Activated T-helper 1 cell treated with anti-CD3 and anti-CD28 coated beads, Interleukin-2, amount 50 U/mL, for 16 hours (primary cell): ENCODE results near the gene PCDH15.
"Not testable (repeated sequence)": the region's sequence is repeated elsewhere in the genome, so short reads cannot be mapped to it uniquely, and the experiment has no call there.

Experiments used
- DNase-seq, 2 donors: peaks; one replicate each; pipeline ENCODE4 v3.0.0-alpha.2; 2020; ENCODE audit warnings: low read depth in 1 of 2, low spot score in 1 of 2

The PCDH15 gene

DNA sequence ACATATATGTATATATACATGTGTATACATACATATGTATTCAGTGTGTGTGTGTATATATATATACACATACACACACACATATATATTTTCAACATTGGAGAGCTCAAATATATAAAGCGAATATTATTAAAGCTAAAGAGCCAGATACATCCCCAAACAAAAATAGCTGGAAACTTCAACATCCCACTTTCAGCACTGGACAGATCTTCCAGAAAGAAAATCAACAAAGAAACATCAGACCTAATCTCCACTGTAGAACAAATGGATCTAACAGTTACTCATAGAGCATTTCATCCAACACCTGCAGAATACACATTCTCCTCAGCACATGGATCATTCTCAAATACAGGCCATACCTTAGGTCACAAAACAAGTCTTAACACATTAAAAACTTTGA, 799.0 kb downstream of the PCDH15 start:
- no peak for DNase-seq

DNA sequence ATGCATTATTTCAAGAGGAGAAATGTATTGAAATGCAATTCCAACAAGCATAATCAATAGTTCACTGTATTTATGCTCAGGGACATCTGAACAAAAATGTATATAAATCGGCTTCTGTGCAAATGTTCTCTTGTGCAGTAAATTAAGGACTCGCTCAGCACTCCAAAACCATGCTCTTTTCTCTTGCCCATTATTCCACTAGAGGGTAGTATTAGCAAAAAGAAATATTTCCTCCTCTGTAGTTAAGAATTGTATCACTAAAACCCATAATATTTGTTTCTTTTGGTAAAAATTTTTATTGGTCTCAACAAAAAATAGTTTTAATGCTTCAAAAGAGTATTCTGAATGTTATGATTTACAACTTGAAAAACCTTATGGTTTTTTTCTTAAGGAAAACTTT, 803.1 kb downstream of the PCDH15 start:
- DNase-seq = no peak

DNA sequence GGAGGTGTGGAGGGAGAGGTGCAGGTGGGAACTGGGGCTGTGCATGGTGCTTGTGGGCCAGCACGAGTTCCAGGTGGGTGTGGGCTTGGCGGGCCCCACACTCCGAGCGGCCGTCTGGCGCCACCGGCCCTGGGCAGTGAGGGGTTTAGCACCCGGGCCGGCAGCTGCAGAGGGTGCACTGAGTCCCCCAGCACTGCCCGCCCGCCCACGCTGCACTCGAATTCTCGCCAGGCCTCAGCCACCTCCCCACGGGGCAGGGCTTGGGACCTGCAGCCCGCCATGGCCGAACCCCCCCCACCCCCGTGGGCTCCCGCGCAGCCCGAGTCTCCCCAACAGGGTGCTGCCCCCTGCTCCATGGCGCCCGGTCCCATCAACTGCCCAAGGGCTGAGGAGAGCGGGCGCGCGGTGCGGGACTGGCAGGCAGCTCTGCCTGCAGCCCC, 810.2 kb downstream of the PCDH15 start:
- DNase-seq = no peak

DNA sequence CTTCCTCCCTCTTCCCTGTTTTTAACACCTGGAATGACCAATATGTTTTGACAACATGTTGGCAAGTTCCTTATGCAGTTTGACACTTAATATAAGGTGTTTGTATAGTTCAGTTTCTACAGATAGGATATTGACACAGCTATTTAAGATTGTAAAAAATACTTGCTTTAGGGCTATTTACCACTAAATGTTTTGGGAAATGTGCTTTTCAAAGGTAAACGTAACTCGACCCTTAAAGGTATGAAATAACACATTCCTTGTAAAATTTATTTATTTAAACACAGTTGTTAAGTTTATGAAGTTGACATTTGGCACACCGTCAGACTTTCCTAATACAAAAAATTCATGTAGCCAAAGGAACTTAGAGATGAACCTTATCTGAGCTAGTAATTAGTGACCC, 817.6 kb downstream of the PCDH15 start:
- no peak for DNase-seq

DNA sequence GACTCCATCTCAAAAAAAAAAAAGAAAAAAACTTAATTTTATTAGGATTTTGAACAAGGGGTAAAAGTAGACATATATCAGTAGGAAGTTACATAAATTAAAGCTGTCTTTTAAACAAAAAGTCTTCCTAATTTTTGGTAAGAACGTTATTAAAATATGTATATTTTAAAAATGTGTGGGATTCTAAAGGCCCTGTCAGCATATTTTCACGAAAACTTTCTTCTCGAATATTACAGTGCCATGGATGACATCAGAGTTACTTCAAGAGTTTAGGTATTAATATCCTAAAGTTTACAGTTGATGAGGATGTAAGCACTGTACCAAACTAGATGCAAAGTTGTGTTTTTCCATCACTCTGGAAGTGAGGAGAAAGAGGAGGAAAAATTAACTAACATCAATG, 820.8 kb downstream of the PCDH15 start:
- DNase-seq = no peak

DNA sequence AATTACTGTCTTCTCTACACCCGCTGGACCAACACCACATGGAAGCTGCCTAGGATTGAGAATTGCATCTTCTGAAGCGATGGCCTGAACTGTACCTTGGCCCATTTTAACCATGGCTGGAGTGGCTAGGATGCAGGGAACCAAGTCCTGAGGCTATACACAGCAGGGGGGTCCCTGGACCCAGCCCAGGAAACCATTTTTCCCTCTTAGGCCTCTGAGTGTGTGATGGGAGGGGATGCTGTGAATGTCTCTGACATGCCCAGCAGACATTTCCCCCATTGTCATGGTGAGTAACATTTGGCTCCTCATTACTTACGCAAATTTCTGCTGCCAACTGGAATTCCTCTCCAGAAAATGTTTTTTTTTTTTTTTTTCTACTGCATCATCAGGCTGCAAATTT, 822.7 kb downstream of the PCDH15 start:
- no peak for DNase-seq

DNA sequence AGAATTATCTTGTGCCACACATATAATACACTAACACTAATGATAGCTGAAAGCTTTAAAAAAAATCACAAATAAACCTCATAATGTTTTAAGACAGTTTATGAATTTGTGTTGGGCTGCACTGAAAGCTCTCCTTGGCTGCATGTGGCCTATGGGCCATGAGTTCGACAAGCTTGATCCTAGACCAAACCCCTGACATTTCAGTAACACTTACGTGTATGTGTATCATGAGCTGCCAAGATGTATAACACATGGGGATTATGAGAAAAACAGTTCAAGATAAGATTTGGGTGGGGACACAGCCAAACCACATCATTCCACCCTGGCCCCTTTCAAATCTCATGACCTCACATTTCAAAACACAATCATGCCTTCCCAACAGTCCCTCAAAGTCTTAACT, 823.8 kb downstream of the PCDH15 start:
- DNase-seq = no peak

DNA sequence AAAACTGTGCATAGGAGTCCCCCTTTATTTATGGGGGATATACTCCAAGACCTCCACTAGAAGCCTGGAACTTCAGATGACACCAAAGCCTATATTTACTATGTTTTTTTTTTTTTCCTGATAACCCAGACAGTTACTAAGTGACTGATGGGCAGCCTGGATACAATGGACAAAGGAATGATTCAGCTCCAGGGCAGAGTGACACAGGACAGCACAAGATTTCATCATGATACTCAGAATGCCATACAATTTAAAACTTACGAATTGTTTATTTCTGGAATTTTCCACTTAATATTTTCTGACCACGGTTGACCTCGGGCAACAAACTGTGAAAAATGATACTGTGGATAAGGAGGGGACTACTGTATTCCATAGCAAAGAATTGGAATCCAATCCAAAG, 843.6 kb downstream of the PCDH15 start:
- no peak for DNase-seq

DNA sequence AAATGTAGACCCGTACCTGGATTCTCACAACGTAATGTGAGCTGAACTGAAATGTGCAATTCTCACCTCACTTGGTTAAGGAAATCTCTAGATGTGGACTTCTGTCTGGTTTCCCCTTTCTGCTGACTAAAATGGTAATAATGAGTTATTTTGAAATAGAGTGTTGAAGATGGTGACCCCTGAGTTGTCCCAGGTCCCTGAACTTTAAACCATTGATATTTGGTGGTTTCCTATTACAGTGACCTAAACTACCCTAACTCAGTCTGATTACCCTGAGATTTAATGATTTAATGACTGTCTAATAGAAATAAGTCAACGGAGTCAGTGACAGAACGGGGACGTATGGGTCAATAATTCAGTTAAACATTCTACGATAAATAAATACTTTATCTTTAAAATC, 845.9 kb downstream of the PCDH15 start:
- DNase-seq = no peak

DNA sequence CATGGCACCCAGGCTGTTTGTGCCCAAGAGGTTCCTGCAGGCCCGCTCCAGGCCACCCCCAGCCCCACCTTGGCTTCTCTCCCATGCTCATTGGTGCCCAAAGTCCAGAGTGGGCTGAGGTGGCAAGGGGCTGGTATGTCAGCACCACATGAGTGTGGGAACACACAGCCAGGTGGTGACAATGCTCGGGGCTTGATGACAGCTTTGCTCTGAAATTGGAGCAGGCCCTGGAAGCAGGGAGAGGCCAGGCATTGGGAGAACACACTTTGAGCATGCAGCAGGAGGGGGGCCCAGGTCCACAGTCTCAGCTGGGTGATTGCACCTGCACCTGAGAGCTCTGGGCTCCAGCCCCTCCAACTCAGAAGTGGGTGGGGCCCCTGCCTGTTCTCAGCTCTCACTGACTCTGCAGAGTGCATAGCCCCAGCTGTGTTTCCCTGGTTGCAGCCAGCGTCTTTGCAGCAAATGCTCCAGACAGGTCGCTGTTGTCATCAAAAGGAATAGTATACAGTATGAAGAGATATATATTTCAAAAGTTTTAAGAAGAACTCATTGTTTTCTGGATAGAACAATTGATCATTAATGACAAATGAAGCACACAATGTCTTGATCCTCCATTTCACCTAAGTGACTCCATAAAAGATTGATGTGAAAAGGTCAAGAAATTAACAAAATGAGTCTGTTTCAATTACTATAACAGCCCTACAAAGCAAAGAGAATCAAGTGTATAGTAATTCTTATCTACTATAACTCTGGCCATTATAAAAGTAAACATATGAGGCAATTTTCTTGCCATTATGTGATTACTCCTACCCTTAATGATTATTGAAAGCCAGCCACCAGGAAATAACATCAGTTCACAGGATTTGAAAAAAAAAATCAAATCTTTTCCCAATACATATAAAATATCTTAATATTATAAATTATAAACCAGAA, 848.1 kb downstream of the PCDH15 start:
- no peak for DNase-seq

DNA sequence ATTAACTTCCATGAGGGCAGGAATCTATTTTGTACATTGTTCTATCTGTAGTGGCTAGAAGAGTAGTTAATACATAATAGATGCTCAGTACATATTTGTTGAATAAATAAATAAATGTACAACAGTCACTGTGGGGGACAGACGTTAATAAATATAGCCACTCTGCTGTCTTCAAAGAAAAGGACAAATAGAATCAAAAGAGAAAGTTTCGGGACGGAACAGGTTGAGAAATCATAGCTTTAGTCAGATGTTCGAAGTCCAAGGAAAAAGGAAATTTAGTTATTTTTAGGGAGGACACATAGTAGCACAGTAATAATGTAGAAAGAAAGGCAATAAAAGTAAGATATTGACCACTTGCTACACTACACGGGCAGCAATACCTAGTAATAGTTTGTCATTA, 861.4 kb downstream of the PCDH15 start:
- DNase-seq = no peak

DNA sequence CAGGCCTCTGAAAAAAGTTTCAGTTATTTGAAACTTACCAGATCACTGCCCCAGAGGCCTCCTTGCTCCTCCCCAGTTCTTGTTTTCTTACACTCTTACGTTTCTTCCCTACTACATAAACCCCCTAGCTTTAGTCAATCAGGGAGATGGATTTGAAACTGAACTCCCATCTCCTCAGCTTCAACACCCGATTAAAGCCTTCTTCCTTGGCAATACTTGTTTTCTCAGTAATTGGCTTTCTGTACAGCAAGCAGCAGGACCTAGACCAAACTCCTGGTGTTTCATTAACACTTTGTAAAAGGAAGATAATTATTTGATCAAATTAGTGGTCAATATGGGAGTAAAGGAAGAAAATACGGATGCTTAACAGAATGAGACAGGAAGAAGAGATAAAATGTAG, 870.4 kb downstream of the PCDH15 start:
- DNase-seq = no peak

DNA sequence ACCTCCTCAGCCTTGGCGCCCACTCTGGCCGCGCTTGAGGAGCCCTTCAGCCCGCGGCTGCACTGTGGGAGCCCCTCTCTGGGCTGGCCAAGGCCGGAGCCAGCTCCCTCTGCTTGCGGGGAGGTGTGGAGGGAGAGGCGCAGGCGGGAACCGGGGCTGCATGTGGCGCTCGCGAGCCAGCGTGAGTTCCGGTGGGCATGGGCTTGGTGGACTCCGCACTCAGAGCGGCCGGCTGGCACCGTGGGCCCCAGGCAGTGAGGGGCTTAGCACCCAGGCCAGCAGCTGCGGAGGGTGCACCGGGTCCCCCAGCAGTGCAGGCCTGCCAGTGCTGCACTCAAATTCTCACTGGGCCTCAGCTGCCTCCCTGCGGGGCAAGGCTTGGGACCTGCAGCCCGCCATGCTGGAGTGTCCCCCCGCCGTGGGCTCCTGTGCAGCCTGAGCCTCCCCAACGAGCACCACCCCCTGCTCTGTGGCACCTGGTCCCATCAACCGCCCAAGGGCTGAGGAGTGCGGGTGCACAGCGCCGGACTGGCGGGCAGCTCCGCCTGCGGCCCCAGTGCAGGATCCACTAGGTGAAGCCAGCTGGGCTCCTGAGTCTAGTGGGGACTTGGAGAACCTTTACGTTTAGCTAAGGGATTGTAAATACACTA, 876.9 kb downstream of the PCDH15 start:
- DNase-seq = not testable (repeated sequence)

DNA sequence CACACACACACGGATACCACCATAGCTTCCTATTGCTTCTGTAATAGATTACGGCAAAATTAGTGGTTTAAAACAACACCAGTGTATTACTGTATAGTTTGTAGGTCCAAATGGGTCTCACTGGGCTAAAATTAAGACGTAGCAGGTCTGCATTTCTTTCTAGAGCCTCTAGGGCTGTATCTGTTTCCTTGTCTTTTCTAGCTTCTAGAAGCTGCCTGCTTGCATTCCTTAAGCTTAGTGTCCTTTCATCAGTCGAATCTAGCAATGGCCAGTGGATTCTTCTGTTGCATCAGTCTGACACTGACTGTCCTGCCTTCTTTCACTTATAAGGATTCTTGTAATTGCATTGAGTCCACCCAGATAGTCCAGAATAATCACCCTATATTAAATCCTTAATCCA, 882.3 kb downstream of the PCDH15 start:
- DNase-seq = no peak

DNA sequence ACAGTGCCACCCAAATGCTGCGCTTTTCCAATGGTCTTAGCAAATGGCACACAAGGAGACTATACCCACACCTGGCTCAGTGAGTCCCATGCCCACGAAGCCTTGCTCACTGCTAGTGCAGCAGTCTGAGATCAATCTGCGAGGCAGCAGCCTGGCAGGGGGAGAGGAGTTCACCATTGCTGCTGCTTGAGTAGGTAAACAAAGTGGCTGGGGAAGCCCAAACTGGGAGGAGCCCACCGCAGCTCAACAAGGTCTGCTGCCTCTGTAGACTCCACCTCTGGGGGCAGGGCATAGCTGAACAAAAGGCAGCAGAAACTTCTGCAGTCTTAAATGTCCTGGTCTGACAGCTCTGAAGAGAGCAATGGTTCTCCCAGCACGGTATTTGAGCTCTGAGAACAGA, 891.2 kb downstream of the PCDH15 start:
- no peak for DNase-seq

DNA sequence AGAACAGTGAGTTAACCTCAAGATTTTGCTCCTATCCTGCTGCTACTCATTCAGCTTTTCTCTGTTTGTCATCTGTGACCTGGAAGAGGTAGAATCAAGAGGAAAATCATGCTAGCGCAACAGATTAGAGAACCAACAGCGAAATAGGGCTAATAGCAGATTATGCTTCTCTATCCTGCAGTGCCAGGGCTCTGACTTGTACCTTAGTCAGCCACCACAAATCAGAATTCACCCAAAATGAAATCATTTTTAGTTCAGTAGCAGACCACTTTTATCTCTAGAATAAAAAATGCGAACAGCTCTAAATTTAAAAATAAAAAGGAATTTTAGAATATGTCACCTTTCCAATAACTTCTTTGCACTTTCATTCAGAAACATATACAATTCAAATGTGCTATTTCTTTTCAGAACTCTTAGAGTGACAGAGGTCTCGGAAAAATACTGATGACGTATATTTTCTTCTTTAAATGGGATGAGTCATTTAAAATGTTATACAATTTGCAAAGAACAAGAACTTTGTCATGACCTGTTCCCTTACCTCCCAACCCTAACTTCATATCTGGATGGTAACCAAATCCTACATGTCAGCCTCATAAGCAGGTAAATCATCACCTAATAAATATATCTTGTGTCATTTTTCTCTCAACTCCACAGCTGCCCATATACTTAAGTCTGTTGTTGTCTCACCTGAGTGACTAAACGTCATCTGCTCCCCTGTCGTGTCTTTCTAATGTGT, 896.4 kb downstream of the PCDH15 start:
- no peak for DNase-seq

DNA sequence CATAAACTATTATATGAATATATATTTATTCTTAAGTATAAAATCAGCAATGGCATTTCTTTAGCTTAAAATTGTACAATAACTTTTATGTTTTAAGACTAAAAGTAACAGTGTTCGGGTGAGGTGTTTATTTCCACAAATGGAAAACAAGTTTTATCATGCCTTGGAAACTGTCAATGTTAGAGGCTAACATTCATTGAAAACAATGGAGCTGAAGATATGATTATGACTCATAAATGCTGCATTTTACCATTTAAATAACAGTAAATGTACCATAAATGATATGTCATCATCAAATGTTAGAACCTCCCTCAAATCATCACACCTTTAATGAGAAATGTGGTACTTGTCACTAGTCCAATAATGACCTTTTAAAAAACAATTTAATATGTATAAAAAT, 897.3 kb downstream of the PCDH15 start:
- DNase-seq = no peak

DNA sequence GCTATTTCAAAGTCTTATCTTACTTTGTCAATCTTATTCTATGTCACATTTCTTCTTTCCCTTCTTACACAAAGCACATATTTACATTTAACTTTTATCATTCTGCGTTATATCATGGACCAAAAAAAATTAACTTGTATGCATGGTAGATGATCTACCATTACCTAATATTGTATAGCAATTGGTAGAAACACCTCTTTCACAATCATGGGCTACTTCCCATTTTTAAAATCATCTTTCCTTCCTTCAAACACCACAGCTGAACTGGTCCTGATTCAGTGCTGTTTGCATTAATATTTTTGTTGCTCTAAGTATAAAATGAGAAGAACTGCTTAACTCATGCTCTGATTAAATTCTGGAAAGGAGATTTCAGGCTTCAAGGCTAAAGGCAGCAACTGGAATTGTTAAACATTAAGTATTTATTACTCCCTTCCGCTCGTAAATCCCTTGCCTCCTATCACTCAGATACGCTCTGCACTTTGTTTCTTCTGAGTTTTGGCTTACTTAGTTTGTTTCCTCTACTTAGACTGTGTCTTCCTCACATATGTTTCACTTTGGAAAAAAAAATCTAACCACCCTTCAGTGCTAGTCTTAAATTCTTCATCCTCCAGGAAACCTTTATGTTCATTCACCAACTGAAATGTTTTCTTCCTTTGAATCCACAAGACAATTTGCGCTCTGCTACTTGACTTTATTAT, 901.4 kb downstream of the PCDH15 start:
- no peak for DNase-seq

DNA sequence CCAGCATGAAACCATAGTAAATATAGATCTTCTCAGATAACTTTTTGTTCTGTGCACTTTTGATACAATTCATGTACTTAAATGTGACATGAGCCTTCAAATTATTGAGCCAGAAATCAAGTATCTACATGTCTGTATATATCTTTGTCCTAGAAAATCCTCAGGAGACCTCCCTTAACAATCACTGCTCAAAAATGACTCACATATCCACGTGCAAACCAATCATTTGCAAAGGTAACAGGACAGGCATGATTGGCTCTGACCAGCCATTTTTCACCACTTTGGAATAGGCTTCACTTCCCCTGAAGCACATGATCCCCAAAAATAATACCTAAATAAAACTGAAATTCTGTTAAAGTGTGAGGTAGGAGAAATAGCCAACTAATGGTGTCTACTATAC, 902.5 kb downstream of the PCDH15 start:
- DNase-seq = no peak

DNA sequence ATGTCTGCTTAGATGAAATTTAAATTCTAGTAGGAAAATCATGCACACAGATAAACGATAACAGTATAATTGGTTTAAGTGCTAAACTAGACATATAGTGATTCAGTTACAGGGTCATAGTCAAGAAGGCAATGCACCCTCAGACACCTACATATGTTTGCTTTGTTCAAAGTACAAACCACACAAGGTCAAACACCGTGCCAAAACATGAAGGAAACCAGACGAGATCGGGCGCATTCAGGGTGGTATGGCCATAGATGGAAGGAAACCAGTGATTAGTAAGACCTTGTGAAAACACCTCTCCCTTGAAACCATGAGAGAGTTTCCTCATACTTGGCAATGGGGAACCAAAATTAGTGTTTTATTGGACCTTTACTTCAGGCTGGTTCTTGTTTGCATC, 906.9 kb downstream of the PCDH15 start:
- no peak for DNase-seq

DNA sequence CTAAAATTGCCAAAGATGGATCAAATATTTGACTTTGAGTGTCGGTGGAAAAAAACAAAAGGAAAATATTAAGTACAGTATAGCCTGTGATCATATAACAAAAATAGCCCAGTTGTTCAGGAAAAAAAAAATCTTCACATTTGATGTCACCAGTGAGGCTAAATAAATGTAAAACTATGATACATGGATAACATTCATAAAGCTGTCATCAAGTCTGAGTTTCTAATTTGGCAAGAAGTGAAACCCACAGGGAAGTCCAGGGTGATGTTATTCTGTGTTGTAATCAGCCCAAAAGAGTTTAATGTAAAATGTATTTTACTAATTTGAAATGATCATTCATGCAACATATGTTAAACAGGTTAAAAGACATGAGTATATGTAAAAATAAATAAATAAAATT, 908.0 kb downstream of the PCDH15 start:
- DNase-seq = no peak
